PFSK-1 (cell line): ENCODE results near the gene UBR4.

ENCODE experiments used
- FOXP2 ChIP-seq: optimal IDR thresholded peaks from 2 replicates; pipeline ENCODE3; 2011; ENCODE audit warnings: borderline replicate concordance, control low read depth, inconsistent platforms; ENCODE audit not compliant: insufficient read depth; ENCODE audit errors: extremely low read length, extremely low read depth
- POLR2AphosphoS5 ChIP-seq: IDR thresholded peaks from 2 replicates; pipeline ENCODE4 v1.6.1; 2012; ENCODE audit warnings: low read depth, mild to moderate bottlenecking, control low read depth, low read length, moderate library complexity
- SIN3A ChIP-seq: IDR thresholded peaks from 2 replicates; pipeline ENCODE4 v1.6.1; 2012; ENCODE audit warnings: mild to moderate bottlenecking, low read length, moderate library complexity, borderline replicate concordance; ENCODE audit not compliant: insufficient read depth
- TAF1 ChIP-seq: IDR thresholded peaks from 2 replicates; pipeline ENCODE4 v1.6.1; 2012; ENCODE audit warnings: low read length, control low read depth, borderline replicate concordance; ENCODE audit not compliant: insufficient read depth
- TF ChIP-seq, protein P1 (sequence below), 2 experiments: IDR thresholded peaks; 2 replicates each; pipeline versions ENCODE4 v1.6.1 to v1.8.0; 2011 to 2012; ENCODE audit warnings: low read depth in 2 of 2, low read length in 2 of 2, control low read depth in 1 of 2, inconsistent platforms in 1 of 2, mild to moderate bottlenecking in 1 of 2, moderate library complexity in 1 of 2; ENCODE audit not compliant: insufficient read depth in 1 of 2

UBR4 gene

DNA sequence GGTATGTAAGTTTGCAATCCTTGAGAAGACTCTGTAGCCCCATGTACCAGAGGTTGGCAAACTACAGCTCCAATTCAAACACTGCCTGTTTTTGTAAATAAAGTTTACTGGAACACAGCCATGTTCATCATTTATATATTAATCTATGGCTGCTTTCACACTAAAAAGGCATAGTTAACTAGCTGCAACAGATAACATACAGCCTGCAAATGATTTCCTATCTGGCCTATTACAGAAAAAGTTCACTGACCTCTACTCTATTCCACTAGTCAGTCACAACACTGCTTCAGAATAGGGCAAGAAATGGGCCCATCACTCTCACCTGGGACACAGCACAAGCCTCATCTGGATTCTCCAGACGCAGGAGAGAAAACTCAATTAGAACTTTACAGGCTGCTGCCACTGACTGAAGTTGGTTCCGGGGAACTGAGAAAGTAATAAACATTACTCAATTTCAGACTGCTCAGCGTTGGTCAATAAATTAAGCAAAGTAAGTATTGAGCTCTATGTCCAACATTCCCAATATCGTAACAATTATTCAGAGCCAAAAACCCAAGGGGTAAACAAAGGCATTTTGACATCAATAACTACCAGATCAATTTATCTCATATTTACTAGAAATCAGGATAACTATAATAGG is 10.6 kb downstream of the UBR4 start:
- TF ChIP-seq TAF1, result no peak
- no peak for TF ChIP-seq FOXP2
- no peak for TF ChIP-seq POLR2AphosphoS5
- TF ChIP-seq, protein P1, sequence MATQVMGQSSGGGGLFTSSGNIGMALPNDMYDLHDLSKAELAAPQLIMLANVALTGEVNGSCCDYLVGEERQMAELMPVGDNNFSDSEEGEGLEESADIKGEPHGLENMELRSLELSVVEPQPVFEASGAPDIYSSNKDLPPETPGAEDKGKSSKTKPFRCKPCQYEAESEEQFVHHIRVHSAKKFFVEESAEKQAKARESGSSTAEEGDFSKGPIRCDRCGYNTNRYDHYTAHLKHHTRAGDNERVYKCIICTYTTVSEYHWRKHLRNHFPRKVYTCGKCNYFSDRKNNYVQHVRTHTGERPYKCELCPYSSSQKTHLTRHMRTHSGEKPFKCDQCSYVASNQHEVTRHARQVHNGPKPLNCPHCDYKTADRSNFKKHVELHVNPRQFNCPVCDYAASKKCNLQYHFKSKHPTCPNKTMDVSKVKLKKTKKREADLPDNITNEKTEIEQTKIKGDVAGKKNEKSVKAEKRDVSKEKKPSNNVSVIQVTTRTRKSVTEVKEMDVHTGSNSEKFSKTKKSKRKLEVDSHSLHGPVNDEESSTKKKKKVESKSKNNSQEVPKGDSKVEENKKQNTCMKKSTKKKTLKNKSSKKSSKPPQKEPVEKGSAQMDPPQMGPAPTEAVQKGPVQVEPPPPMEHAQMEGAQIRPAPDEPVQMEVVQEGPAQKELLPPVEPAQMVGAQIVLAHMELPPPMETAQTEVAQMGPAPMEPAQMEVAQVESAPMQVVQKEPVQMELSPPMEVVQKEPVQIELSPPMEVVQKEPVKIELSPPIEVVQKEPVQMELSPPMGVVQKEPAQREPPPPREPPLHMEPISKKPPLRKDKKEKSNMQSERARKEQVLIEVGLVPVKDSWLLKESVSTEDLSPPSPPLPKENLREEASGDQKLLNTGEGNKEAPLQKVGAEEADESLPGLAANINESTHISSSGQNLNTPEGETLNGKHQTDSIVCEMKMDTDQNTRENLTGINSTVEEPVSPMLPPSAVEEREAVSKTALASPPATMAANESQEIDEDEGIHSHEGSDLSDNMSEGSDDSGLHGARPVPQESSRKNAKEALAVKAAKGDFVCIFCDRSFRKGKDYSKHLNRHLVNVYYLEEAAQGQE (IDR thresholded peaks at IDR 0.05; ENCODE audit: insufficient read depth in 1 of 2, low read depth in 2 of 2, low read length in 2 of 2), result no peak
- no peak for TF ChIP-seq SIN3A

DNA sequence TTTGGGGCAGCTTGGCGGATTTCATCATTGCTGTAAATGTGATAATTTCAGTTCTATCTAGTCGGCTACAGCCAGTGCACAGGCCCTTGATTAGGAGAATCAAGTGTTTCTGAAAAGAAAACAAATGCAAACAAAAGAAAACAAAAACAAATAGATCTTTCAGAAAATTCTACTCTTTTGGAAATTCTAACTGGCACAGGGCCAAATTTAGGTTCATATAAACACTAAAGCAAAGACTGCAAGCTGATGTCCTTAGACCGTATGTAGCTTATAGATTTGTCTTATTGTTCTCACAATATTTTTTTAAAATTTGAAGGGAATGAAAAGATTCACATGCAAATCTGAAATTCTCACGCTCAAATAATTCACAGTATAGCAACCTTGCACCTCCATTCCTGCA is 11.2 kb downstream of the UBR4 start:
- TF ChIP-seq TAF1 (no peak), FOXP2 (no peak), POLR2AphosphoS5 (no peak), SIN3A (no peak)
- TF ChIP-seq, protein P1 (IDR thresholded peaks at IDR 0.05; ENCODE audit: insufficient read depth in 1 of 2, low read depth in 2 of 2, low read length in 2 of 2), result no peak

DNA sequence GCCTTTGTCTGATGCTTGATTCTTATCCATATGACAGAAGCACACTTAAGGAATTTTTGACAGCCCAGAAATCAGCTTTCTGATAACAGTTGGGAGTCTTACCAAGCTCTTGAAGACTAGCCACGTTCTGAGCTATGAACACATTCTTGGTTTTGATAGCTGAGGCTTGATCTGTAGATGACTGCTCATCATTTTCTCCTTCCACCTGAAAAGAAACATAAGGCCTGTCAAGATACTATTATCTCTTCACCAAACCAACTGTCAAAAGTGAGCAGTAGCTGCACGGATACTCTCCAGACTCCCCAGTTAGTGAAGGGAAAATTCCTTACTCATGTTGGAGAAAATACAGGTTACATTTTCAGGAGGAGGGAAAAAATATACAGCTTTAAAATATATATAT is 12.2 kb downstream of the UBR4 start:
- no peak for TF ChIP-seq POLR2AphosphoS5

DNA sequence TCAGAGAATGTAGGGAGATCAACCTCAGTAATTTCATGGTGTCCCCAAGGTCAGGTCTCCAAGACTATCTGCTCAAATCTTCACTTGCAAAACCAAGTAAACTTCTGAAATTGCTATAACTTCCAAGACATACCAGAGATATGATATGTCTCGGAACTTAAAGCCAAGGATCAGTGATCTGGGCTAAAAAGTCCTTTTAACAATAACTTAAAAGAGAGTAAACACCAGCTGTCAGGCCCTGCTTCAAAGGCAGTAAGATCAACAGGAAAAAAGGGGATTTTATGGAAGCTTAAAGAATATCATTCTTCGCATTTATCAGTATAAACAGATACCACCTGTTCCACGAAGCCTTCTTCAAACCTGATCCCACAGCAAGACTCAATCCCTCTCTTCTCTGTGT is 13.7 kb downstream of the UBR4 start:
- TF ChIP-seq TAF1 (no peak), SIN3A (no peak), POLR2AphosphoS5 (no peak), FOXP2 (no peak)
- TF ChIP-seq, protein P1 (IDR thresholded peaks at IDR 0.05; ENCODE audit: insufficient read depth in 1 of 2, low read depth in 2 of 2, low read length in 2 of 2), result no peak

DNA sequence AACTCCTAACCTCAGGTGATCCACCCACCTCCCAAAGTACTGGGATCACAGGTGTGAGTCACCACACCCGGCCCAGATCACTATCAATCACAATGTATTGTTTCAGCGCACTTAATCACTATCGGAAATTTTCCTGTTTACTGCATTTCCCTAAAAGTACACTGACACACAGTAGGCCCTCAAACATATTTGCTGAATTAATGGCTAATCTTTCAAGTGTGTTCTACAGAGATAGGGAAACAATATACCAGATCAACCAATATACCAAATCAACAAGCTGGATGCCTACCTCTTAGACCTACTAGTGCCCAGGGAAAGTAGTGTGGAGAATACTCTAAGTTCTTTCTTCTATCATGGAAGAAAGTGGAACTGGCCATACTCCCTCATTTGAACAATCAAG is 17.1 kb downstream of the UBR4 start:
- TF ChIP-seq POLR2AphosphoS5 (no peak), FOXP2 (no peak), SIN3A (no peak), TAF1 (no peak)
- TF ChIP-seq, protein P1 (IDR thresholded peaks at IDR 0.05; ENCODE audit: insufficient read depth in 1 of 2, low read depth in 2 of 2, low read length in 2 of 2), result no peak
